Stimulated activated CD4-positive, alpha-beta T cell treated with anti-CD3 and anti-CD28 coated beads, Interleukin-15, amount 100 ng/mL, for 24 hours (primary cell): ENCODE results near the gene IL1R1.
"Not testable (repeated sequence)": the region's sequence is repeated elsewhere in the genome, so short reads cannot be mapped to it uniquely, and the experiment has no call there.

Source experiments
- DNase-seq: peaks from one replicate; pipeline ENCODE4 v3.0.0-alpha.2; 2020

The IL1R1 gene

DNA sequence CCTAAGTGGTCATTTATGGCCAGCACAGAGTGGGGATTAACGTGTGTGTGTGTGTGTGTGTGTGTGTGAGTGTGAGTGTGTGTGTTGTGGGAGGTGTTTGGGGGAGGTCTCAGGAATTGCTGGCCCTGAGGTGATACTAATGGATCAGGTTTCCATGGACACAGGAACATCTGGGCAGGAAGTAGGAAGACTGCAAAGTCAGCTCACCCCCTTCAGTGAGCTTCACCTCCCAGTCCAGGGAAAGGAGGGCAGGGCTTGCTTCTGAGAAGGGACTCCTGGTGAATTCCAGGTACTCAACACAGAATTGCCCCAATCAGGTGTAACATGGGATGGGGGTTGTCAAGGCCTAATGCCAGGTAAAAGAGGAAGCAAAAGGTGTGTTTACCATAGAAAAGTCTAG is 30.3 kb upstream of the IL1R1 start:
- DNase-seq, result no peak

DNA sequence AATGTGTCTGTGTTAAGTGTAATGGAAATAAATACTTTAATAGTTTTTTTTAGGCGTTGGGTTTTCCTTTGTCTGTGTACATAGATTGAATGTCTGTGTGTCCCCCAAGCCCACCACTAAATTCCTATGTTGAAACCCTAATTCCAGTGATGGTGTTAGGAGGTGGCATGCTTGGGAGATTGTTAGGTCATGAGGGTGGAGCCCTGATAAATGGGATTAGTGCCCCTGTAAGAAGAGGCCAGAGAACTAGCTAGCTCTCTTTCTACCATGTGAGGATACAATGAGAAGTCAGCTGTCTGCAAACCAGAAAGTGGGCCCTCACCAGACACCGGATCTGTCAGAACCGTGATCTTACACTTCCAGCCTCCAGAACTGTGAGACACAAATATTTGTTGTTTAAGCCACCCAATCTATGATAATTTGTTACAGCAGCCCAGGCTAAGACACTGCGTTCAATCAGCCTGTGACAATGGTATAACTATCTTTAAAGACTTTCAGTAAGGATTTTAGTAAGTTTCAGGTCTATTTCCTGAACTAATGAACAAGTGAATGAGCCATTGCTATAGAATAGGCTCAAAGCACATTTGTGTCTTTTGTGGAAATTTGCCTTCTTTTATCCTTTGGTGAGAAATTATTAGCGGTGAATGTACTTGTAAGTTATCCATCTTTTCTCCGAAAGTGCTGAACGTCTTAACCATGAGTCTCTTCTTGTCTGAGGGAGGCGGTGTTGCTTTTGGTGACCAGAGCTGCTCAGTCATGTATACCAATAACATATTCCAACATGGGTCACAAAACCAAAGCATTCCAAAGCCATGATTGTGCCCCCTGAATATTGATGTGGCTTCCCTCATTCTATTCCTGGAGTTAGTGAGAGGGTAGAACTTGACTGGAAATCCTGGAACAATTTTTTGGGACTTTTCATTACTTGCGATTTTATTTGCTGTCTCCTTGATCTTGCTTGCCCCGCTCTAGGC is 29.6 kb upstream of the IL1R1 start:
- no peak for DNase-seq

DNA sequence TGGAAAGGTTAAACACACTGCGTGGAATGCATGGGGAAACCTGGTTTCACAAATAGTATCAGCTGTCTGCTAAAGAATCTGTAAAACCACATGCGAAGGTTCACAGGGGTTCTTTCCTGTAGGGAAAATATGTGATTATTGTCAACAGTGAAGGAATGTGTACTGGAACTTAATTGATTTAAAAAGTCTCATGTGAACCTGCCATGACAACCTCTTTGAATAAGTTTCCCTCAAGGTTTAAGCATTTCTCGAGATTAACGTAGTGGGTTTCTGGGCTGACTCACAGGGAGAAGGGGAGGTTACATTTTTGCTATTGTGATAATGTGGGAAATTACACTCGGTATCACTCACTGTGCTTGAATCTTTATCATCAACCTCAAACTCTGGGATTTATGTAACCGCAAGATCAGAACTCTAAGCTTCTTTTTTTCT is 28.2 kb upstream of the IL1R1 start:
- DNase-seq, result peak; percentile 34

DNA sequence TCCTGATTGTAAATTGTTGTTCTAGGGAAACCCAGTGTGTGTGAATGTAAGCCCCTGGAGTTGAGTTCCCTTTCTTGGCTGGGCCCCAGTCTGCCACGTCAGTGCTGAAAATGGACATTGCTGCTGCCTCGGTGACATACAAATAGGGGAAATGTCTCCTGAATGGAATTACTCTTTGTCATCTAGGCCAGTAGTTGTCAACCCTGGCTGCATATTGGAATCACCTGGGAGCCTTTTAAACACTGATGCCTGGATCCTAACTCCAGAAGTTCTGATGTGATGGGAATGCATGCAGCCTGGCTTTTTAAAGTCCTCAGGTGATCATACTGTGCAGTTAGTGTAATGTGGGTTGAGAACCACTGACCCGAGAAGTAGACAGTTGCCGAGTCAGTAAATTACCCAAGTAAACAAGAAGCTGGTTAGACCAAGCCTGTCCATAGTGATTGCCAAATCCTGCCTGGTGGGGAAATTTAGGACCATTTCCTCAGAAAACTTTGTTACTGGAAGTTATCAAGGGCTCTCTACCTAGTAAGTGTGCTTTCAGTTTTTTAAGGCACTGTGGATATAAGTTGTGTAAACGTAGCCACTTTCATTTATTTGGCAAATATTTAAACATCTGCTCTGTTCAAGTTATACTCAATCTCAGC is 27.6 kb upstream of the IL1R1 start:
- DNase-seq, result no peak

DNA sequence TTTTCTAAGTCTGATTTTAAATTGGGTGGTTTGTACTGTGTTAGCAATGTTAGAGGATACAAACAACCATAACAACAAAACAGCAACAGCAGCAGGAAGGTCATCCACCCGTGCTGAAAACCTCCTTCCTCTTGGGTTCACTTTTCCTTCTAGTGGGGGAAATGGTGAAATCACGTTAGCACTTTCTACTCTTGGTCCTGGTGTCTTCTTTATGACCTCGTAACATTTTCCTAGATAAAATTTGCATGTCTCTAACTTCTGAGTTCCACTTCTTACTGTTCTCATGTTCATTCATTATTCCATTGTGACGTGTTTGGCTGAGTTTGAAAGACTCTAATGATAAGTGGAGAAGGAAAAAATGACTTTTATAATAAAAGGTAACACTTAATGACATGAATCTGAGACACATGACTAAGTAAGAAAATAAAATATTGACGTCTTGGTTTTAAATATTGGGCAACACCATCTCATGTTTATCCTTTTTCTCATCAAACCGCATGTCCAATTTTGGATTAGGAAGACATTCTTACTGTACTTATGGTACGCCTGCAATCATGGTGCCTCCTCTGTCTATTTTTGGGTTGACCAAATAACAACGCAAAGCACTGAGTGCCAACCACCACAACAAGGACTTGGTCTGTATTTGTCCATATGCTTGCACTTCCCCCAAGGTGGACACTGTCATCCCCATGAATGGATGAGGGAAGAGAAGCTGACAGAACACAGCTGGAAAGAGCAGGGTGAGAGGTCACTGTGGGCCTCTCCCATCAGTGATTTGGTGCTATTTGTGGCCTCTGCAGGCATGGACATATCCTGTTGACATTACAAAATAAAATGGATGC is 25.7 kb upstream of the IL1R1 start:
- no peak for DNase-seq

DNA sequence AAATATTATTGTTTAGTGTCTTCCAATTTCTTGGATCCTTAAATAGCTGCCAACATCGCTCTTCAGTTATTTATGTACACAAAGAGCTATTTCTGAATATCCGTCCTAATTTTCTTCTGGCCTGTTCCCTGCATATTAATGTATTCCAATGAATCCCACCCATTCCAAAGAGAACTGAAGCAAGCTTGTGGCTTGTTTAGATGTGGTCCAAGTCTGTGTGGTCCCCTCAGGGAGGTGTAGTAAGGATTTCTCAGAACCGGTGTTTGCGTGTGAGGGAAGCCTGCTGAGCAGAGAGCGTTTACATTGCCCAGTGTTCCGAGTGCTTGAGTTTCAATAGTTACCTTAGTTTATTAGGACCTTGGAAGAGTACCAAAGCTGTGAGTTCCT is 25.1 kb upstream of the IL1R1 start:
- DNase-seq, result no peak

DNA sequence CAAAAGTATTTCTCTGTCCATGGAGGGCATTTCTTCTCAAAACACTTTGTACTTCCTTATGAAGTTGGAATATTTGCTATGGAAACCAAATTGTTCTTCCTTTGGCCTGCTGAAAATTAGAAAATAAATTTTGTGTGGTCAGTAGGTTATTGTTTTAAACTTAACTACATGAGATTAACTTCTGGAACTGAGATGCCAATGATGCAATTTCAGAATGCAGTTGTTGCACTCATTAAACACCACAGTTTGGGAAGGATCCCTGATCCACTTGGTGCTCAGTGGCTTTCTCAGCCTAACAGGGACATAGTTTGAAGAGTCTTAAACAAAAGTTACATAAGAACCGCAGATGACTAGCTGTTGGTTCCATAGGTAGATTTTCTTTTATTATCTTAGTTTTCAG is 23.3 kb upstream of the IL1R1 start:
- no peak for DNase-seq

DNA sequence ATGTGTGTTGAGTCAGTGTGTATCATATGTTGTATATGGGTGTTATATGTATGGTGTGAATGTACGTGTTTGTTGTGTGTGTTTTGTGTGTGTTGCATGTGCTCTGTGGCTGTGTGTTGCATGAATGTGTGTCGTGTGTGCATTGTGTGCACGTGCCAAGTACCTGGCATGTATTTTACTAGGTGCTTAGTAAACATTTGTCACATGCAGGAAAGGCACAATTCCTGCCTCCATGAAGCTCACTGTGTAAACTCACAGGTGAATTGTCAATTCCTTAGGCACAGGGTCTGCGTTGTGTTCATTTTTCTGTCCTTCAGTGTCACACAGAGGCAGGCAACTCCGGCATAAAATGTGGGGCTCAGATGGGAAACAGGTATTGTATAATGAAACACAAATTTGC is 22.3 kb upstream of the IL1R1 start:
- no peak for DNase-seq

DNA sequence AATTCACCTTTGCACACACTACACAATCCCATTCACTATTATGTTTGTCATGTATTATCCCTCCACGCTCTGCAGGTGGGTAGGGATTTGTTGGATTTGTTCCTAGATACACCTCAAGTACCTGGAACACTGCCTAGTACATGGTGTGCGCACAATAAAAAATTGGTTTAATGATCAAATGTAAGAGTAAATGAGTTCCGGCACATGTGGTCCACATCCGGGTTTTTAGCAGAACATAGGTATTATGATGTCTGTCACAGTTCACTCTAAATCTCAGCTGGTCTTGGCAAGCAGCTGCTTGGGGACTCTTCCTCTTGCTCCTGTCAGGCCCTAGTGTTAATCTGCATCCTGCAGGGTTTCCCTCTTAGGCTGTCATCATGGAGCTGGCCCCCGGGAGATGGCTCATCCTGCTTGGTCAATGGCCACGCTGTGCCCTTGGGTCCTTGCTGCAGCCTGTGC is 21.8 kb upstream of the IL1R1 start:
- DNase-seq, result no peak

DNA sequence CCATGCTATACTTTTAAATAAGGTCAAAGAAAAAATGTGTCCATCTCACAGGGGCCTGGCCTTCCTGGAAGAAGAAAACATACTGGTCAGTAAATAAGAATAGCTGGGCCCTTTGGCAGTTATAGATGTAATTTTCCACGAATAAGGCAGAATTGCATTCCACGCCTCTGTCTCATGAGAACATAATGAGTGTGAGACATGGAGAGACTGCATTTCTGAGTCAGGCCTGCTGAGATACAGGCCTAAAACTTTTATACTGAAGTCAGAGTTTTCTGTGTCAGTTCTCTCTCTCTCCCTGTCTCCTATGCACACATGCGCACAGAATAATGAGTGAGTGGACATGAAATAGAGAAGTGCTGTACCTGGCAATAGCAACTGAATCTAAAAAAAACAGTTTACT is 20.4 kb upstream of the IL1R1 start:
- no peak for DNase-seq

DNA sequence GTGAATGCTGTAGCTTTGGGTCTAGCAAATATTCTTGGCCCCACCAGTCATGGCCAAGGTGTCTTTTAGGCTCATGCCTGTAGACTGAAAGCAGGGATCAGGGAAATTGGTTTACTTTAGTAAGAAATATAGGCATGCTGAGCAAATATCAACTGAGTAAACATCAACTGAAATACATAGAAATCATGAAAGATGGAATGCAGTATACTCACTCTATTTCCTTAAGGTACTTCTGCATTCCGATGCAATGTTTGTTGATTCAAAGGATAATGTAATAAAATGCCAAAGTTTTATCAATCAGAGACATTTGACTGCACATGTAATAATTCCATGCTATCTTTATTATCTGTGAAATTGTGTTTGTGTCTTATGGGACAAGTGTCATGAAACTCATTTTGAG is 19.6 kb upstream of the IL1R1 start:
- no peak for DNase-seq

DNA sequence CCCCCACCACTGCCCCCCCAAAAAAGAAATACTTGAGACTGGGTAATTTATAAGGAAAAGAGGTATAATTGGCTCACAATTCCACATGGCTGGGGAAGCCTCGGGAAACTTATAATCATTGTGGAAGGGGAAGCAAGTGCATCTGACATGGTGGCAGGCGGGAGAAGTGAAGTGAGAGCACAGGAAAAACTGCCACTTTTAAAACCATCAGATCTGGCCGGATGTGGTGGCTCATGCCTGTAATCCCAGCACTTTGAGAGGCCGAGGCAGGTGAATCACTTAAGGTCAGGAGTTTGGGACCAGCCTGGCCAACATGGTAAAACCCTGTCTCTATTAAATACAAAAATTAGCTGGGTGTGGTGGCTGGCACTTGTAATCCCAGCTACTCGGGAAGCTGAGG is 18.1 kb upstream of the IL1R1 start:
- DNase-seq, result not testable (repeated sequence)

DNA sequence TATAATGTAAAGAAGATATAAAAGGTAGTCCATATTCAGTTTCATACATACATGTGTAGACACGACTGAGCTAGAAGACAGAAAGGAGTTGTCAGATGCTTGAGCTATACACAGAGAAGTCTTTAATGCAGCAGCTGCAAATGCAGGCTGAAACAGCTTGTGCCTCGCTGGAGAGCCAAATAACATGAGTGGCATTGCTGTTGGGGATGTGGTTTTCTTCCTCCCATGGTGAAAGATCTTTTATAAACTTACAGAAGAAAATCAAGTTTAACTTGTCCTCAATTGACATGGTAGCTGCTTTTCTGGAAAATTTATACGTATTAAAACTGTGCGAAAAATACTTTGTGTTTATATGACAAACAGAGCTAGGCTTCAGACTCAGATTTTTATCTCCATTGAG is 16.4 kb upstream of the IL1R1 start:
- DNase-seq, result no peak

DNA sequence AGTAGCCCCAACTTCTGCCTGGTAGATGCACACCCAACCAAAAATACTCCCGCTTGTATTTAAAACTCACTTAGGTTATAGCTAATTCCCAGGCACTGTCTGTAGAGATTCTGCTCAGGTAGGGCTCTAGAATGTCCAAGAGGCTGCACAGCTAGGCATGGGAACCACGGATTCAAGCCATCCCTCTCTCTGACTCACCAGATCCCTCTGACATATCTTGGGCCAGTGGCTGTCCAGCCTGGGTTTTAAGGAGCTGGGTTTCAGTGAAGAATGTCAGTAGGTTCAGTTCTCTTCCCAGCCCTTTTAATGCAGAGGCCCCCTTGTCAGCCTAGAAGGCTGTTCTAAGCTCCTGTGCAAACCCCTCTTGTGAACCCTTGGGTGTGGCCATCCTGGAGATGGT is 15.9 kb upstream of the IL1R1 start:
- no peak for DNase-seq

DNA sequence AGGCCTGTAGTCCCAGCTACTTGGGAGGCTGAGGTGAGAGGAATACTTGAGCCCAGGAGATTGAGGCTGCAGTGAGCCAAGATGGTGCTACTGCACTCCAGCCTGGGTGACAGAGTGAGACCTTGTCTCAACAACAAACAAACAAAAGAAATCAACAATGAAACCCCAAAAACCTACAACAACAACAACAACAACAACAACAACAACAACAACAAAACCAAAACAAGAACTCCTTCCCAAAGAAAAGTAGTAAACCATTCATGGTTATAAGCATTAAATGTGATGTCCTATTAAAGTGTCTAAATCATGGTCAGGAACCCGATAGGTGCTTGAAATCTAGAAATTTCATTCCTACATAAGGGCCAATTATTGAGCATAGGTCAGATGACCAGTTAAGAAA is 13.5 kb upstream of the IL1R1 start:
- no peak for DNase-seq

DNA sequence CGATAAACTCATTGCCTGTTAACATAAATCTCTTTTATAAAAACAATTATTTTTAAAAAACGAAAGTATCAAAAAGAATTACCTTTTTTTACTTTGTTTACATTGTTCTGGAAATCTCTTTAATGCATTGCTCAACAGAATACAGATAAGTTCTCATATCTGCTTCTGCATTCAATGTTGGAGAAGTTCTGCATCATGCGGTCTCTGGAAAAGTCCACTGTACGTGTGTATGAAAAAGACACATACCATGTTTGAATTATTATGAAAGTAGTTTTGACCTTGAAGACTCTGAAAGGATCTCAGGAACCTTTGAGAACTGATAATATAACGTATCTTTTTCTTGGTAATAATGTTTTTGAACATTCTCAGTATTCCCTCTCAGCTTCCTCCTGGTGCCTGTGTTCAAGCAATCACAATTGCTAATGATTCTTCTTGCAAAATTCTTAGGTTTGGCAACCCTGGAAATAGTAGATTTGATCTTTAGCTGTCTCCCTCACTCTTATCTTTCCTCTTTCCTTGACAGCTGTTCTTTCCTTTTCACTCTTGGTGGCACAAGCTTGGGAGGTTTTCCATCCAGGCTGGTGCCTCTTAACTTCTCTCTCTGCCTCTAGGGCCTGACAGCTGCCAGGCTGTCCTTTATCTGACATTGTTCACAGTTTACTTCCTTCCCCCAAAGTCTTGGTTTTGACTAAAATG is 12.4 kb upstream of the IL1R1 start:
- DNase-seq, result no peak

DNA sequence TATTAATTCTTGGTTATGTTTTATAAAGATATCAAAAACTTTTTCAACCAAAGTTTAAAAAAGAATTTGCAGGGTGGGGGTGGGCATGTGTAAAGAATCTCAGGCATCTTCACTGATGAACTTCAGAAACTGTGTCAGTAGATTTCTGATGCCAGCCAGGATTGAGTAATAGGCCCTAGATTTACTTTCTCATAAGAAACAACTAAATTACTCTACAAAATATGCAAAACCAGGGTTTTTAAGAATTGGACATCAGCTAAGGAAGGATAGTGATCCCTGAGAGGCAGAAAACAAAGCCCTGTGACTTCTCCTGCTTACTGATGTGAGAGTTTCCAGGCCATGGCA is 11.9 kb upstream of the IL1R1 start:
- DNase-seq, result no peak

DNA sequence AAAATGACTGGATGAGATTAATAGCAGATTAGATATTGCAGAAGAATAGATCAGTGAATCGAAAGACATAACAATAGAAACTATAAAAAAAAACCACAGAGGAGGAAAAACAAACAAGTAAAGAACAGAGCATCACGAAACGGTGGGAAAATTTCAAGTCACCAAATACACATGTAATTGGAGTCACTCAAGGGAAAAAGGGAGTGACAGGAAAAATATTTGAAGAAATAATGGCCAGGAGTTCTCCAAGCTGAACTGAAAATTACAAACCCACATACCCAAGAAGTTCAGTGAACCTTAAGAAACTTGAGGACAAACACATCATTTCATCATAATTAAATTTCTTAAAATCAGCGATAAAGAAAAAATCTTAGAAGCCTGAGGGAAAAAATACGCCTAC is 11.0 kb upstream of the IL1R1 start:
- DNase-seq, result no peak

DNA sequence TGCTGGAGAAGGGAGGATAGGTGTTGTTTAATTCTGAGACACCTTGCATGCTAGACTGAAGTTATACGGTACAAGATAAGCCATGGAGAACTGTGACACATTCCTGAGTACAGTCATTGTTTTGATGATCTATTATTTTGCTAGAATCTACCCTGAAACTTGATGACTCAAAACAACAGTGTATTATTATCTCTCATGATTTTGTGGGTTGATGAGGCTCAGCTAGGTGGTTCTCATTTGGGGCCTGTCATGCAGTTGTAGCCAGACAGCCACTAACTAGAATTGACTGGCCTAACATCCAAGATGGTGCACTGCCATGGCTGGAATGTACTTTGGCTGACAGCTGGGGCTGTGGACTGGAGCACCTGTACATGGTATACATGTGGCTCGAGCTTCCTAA is 5.4 kb upstream of the IL1R1 start:
- DNase-seq, result peak; percentile 66

DNA sequence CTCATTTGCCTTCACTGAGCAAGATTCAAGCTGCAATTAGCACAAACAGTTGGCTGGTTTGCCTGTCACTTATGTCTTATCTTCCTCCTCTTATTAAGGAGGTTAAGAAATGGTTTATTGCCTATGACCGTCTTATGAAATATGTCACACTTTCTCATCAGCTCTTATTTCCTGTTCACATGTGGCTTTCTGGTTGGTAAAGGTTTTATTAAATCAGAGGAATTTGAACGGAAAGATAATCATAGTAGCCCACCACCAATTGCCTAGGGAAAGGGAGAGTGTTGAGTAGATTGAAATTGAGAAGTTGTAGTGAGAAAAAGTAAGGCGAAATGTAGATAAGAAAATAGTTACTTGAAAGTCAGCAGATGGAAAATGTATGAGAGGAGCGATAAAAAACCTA is 4.2 kb upstream of the IL1R1 start:
- DNase-seq, result no peak

DNA sequence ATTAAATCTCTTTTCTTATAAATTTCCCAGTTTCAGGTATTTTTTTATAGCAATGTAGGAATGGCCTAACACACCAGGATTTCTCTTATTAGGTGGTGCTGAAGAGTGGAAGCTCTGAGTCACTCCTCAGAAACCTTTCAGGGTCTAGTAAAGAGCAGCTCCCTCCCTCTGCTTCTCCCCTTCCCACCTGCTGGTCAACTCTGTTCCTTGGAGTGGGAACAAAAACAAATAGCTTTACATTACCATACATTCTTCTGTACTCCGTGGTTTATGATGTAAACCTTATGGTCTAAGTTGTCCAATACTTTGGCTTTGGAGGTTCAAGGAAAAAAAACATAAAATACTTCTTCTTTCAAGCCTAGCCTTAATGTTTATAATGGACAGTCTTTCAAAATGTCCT is 2.7 kb upstream of the IL1R1 start:
- DNase-seq, result no peak

DNA sequence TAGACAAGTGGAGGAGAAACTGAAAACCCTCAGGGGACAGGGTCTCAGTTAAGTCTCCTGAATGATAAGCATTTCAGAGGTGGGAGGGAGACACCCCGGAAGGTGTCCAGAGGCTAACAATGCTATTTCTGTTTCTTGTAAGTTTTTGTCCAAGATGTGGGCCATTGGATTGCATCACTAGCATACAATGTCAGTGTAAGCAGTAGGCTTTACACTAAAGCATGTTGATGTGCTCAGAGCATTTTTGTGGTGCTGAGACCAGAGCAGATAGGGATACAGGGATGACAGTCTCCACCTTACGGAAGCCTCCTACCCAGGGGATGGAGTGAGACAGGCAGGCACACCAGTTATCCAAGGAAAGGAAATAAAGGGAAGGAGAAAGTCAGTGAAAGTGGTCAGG is 2.2 kb upstream of the IL1R1 start:
- DNase-seq, result no peak
